Subcutaneous adipose tissue (tissue), 4 donors: Measurements from ENCODE around the gene EFL1. TPM values are rescaled to one million over a fixed set of nuclear protein-coding genes. Genes with fewer than 3 reads are reported as not detected.

Experiments used
- small RNA-seq: library from RNA; depleted of rRNA; stranded (forward); fragments of <200 nt; gene quantifications from one replicate; pipeline ENCODE3, GENCODE V24; 2016
- total RNA-seq, 4 donors: library from RNA; depleted of rRNA; stranded (reverse); fragments of >200 nt; gene quantifications; one replicate each; pipeline ENCODE4 v1.1.0, GENCODE V29; 2016
- TF ChIP-seq, protein P1 (sequence below): fragments of 450-650 bp; IDR thresholded peaks from one replicate; pipeline ENCODE4 v1.5.1; 2016; ENCODE audit warnings: low read depth, mild to moderate bottlenecking, control low read depth, antibody characterized with exemption, moderate library complexity

Gene EFL1
- total RNA-seq, 4 donors from 2014 or later, result 12.2 to 21.1 (median 16.6) TPM

DNA sequence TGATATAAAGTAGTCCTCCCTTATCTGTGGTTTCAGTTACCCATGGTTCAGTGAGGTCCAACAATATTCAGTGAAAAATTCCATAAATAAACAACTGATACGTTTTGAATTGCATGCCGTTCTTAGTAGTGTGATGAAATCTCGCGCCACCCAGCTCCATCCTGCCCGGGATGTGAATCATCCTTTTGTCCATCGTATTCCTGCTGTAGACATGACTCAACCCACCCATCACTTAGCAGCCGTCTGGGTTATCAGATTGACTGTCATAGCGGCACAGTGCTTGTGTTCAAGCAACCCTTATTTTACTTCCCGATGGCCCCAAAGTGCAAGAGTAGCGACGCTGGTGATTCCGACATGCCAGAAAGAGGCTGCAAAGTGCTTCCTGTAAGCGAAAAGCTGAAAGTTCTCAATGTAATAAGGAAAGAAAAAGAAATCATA lies 168.7 kb downstream of the EFL1 start:
- TF ChIP-seq, protein P1, sequence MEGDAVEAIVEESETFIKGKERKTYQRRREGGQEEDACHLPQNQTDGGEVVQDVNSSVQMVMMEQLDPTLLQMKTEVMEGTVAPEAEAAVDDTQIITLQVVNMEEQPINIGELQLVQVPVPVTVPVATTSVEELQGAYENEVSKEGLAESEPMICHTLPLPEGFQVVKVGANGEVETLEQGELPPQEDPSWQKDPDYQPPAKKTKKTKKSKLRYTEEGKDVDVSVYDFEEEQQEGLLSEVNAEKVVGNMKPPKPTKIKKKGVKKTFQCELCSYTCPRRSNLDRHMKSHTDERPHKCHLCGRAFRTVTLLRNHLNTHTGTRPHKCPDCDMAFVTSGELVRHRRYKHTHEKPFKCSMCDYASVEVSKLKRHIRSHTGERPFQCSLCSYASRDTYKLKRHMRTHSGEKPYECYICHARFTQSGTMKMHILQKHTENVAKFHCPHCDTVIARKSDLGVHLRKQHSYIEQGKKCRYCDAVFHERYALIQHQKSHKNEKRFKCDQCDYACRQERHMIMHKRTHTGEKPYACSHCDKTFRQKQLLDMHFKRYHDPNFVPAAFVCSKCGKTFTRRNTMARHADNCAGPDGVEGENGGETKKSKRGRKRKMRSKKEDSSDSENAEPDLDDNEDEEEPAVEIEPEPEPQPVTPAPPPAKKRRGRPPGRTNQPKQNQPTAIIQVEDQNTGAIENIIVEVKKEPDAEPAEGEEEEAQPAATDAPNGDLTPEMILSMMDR, result no peak

DNA sequence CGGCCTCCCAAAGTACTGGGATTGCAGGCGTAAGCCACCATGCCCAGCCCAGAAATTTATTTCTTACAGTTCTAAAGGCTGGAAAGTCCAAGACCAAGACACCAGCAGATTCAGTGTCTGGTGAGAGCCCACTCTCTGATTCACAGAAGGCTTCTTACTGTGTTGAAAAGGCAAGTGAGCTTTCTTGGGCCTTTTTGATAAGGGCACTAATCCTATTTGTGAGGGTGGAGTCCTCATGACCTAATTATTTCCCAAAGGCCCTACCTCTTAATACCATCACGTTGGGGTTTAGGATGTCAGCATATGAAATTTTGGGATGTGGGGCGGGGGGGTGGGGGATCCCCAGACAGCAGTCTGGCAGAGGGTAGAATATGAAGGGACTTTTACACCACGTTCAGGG lies 169.2 kb downstream of the EFL1 start:
- TF ChIP-seq, protein P1, result no peak

DNA sequence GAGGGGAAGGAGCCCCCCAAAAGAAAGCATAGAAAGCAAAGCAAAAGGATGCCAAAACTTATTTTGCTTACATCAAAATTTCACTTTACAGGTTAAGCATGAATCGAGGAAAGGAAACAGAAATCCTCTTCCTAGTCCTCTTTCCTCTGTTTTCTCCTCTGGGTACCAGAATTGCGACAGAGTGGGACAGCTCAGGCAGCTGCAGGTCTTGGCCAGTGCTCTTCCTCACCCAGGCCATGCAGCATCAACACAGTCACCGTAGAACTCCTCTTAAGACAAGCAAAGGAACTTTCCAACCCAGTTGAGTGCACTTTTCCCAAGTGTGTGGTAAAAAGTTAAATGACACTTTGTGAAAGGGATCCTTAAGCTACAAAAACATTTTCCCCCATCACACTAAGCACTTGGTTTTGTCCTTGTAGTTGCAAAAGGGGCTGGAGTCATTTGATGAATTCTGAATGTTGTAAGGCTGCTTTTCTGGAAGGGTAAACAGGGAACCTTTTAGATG lies 170.8 kb downstream of the EFL1 start:
- TF ChIP-seq, protein P1, result no peak

DNA sequence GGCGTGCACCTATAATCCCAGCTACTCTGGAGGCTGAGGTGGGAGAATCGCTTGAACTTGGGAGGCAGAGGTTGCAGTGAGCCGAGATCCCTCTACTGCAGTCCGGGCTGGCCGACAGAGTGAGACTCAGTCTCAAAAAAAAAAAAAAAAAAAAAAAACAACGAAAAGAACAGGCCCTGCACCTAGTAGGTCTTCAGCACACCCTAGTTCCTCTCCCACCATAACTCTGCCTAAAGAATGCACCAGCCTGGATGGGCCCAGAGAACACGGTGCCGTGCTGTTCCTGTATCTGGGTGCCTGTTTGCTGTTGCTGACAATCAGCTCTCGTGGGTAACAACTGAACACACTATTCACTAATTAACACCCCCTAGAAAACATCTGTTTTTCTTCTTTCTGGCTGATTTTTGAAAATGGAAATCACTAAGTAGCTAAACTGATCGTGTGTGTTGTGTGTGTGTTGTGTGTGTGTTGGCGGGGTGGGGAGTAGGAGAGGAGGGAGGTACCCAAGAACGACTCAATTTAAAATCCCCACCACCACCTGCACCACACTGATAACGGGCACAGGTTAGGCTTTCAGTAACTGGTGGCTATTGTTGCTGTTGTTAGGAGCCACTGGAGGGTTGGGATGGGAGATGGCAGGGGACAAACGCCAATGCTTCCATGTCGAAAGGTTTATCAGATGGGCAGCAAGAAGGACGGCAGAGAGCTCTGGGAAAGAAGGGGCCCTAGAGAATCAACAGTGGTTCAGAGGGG lies 176.1 kb downstream of the EFL1 start:
- TF ChIP-seq, protein P1, result no peak

DNA sequence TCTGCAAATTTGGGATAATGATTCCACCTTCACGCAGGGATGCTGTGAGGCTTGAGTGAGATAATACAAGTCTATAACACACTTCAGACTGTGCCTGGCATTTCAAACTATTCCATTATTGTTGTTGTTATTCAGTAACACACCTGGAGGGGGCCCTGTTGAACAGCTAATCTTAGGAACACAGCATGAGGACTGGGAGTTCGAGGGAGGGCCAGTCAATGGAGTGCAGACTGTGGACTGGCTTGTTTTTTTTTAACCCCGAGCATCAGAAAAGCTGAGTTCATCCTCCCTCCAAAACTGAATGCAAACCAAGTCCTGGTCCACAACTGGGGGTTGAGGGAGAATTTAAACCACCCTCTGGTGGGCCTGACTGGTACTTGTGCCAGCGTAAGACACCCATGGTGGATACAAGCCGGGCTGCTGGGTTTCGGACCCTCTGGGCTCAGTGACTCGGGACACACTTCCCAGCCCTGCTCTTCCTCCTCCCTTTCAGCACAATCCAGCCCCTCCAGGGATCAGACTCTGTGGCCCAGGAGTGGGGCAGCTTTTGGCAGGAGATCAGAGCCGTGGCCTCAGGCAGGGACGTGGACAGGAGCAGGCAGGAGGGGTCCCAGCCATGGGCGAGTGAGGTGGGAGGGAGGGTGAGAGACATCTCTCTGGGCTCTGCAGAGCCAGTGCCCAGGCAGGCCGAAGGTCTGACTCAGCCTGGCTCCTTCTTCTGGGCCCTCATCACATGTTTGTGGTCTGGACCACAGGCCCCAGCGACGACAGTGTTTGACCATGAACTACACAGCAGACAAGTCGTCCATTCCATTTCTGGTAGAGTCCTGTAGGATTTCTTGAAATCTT lies 180.4 kb downstream of the EFL1 start:
- TF ChIP-seq, protein P1, result no peak

DNA sequence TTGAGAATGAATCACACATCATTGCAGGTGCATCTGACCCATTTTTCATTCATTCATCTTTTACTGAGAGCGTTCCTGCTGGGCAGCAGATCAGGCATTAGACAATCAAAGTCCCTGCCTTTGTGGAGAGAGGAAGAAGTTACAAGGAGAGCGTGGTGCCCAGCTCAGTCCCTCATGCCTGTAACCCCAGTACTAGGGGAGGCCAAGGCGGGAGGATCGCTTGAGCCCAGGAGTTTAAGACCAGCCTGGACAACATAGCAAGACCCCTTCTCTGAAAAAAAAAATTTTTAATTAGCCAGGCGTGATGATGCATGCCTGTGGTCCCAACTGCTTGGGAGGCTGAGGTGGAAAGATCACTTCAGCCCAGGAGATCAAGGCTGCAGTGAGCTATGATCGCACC lies 181.8 kb downstream of the EFL1 start:
- TF ChIP-seq, protein P1, result no peak

Small RNAs within 50 kb of the gene (small RNA-seq; reads per million reads assigned to genes)
- gene RNU1-77P, result not detected

Other genes starting within 250 kb of the EFL1 start
- gene MEX3B, start 216.7 kb downstream of the EFL1 start, total RNA-seq, result 1 to 10 TPM in 3 of 4 donors, under 1 TPM in 1; 0.82 to 2.2 (median 1.6) TPM
- 1 to 10 TPM in 1 of 4 donors, under 1 TPM in 2, not detected in 1; 0.22 to 5.2 (median 0.68) TPM for gene SAXO2, start 84 bp upstream of the EFL1 start, total RNA-seq
- 1 to 10 TPM in 1 of 4 donors, under 1 TPM in 3; 0.16 to 1.5 (median 0.45) TPM for gene GOLGA6L10, start 86.7 kb upstream of the EFL1 start, total RNA-seq
- 1 to 10 TPM; 1.0 to 2.3 (median 1.2) TPM for gene GOLGA6L9, start 167.1 kb upstream of the EFL1 start, total RNA-seq